Measurements from ENCODE around the gene LRRN4.
"Not testable (repeated sequence)": the region's sequence is repeated elsewhere in the genome, so short reads cannot be mapped to it uniquely, and the experiment has no call there.

The LRRN4 gene

DNA sequence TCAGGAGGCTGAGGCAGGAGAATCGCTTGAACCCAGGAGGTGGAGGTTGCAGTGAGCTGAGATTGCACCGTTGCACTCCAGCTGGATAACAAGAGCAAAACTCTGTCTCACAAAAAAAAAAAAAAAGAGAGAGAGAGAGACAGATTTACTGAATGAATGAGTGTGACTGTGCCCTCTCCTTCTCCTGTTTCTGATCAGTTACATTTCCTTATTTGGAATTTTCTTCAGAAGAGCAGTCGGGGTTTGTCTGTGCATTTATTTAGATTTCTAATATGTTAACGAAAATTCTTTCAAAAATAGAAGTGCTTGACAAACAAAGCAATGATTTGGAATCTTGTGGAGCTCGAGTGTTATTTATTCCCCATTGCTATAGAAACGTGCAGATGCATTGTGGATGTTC is 6.4 kb upstream of the LRRN4 start:
- DNase-seq, result no peak

DNA sequence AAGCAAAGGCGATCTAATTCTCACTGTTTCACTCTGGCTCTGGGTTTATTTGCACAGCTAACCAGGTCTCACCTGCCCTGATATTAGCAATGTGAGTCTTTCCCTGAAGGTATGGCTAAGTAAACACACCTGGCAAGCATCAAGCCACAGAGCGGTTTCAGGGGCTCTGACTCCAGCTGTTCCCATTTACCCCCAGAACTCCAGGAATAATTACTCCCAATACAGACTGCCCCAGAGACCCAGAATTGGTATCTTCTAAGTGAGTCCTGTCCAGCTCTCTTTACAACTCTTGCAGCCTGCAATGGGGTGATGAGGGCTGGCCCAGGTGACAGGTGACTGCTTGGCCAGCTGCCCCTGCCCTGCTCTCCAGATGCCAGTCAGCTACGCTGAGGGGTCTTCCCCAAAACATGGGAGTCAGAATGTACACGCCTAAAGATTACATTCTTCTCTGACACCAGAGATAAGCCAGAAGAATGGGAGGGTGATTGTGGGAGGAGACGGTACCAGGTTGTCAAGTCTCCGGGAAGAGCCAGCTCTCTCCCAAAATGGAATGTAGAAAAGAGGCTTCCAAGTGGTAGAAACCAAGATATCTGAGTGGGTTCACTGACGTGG is 4.9 kb upstream of the LRRN4 start:
- DNase-seq, result no peak

GRCh38 chr20:6057691-6058090 is 3.8 kb upstream of the LRRN4 start:
- DNase-seq, result no peak

DNA sequence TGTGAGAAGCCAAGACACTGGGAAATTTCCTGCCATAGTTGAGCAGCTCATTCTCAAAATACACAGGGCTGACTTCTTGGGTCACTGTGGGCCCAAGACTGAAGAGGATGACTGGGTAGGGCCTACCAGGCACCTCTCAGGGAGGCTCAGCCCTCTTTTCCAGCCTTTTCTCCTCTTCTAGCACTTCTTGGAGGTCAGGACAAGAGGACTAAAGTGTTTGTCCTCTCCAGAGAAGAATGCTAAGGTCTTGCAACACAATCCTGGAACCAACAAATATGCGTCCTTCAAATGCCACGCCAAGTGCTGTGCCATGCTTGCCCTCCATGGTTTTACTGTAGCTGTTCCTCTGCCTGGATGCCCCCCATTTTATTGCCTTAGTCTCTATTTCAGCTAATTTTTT is 3.3 kb upstream of the LRRN4 start:
- no peak for DNase-seq

DNA sequence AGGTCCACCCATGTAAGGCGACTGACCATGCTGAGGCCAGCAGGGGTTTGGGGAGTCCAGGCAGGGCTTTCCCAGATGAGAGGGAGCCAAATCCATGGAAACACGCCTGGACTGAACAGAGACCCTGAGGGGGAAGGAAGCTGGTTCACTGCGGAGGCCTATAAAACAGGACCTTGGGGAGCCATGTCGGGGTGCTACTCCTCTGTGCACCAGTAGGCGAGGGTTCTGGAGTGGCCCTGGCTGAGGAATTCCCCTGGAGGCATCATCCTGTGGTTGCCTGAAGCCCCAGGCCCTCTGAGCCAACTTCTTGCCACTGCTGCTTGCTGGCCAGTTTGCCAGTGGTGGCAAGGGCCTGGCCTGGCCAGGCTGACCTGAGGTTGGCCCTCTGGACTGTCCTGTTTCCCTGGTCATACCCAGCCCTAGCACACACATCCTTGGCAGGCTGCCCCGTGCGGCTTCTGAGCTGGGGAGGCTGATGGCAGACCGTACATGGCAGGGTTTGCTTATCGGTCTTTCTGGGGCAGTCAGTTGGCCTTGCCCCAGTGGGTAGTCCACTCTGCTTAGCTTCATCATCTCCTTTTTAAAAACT is 2.2 kb upstream of the LRRN4 start:
- no peak for DNase-seq

- no peak for DNase-seq
Observed at GRCh38 chr20:6055161-6055783, 1.4 kb upstream of the LRRN4 start.

DNA sequence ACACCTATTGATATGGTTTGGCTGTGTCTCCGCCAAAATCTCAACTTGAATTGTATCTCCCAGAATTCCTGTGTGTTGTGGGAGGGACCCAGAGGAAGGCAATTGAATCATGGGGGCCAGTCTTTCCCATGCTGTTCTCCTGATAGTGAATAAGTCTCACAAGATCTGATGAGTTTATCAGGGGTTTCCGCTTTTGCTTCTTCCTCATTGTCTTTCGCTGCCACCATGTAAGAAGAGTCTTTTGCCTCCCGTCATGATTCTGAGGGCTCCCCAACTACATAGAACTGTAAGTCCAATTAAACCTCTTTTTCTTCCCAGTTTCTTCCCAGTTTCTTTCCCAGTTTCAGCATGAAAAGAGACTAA is 810 bp upstream of the LRRN4 start:
- DNase-seq, result not testable (repeated sequence)

GRCh38 chr20:6053064-6053775 is 640 bp downstream of the LRRN4 start:
- no peak for DNase-seq

GRCh38 chr20:6051505-6051904 is 2.4 kb downstream of the LRRN4 start:
- DNase-seq, result no peak

DNA sequence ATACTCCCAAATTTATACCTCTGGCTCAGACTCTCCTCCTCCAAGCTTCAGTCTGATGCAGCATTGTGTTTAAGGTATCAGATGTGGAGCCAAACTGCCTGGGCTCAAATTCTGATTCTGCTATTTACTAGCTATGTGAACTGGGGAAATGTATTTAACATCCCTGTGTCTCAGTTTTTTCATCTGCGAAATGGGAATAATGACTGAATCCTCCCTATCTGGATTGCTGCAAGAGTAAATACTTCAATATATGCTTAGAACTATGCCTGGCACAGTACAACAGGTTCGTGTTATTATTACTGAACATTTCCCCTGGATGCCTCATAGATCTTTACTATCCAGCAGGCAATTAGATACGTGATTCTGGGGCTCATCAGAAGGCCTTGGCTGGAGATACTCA is 5.5 kb downstream of the LRRN4 start:
- no peak for DNase-seq

DNA sequence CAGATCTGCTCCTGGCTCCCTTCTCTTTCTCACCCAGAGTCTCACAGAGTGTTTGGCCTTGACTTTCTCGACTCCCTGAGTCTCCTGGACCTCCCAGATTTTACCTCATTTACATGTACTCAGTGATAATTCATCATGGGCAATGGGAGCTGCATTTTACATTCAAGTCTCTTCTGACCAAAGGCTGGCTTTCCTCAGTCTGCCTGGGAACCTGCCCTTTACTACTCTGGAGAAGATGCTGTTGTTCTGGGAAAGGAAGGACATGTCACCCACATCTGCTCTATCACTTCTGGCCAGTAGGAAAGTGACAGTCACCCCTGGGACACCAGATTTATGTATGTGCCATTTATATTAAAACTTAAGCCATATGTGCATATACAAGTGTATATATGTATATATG is 7.4 kb downstream of the LRRN4 start:
- DNase-seq, result no peak

GRCh38 chr20:6045566-6045965 is 8.3 kb downstream of the LRRN4 start:
- no peak for DNase-seq

GRCh38 chr20:6044115-6044514 is 9.7 kb downstream of the LRRN4 start:
- DNase-seq, result no peak

DNA sequence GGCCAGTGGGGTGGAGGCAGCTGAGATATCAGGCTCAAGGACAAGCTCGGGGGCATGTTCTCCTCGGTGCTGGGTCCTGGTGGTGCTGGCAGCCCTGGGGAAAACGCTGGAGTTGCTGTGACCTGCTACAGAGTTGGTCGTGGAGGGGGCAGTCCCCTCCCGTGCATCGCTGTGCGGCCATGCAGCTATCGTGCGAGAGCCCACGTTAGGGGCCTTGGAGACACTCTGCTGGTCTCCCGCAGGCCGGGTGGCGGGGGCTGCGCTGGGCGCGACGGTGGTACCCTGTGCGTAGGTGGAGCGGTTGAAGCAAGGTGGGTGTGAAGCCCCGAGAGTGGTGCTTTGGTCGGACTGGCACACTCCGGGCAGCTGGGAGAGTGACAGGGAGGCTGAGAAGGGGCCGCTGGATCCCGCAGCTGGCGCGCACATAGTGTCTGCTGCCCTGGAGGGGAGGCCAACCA is 12.0 kb downstream of the LRRN4 start:
- DNase-seq, result no peak

GRCh38 chr20:6040958-6041807 is 12.7 kb downstream of the LRRN4 start:
- DNase-seq, result no peak

DNA sequence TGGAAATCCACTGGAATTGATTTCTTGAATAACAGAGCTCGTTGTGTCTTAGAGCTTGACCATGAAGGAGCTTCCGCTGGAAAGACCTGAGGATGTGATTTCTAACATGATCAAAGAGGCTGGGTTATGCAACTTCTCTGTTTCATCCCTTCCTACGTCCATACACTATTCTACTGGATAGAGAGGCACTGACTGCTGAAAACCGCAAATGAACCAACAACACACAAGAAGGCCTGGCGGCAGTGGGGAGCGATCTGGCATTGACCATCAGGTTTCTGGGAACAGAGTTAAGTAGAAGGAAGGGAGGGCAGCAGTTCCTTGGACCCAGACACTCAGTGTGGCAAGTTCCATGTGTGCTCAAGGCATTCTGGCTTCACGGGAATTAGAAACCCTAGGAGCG is 13.3 kb downstream of the LRRN4 start:
- DNase-seq, result no peak

- no peak for DNase-seq
Observed at GRCh38 chr20:6039766-6040165, 14.1 kb downstream of the LRRN4 start.

DNA sequence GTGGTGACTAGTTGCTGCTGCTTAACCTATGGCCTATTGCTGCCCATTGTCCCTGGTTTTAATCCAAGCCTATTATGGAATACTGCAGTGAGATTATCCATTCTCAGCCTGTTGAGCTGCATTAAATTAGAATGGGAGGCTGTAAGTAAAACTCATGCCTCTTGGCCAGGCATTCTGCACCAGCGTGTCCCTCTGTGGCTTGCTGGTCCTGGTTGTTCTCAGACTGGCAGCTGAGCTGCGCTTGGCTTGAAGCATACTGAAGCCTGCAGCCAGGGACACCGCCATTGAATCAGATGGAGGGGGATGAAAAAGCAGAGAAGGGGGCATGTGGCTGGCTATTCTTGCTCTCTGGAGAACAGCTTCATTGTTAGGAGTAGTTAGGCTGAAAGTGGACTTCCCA is 15.6 kb downstream of the LRRN4 start:
- peak in 21 of 56 donors; percentile 6 to 56 (median 24) for DNase-seq

- DNase-seq, result no peak
Observed at GRCh38 chr20:6037082-6037481, 16.8 kb downstream of the LRRN4 start.

DNA sequence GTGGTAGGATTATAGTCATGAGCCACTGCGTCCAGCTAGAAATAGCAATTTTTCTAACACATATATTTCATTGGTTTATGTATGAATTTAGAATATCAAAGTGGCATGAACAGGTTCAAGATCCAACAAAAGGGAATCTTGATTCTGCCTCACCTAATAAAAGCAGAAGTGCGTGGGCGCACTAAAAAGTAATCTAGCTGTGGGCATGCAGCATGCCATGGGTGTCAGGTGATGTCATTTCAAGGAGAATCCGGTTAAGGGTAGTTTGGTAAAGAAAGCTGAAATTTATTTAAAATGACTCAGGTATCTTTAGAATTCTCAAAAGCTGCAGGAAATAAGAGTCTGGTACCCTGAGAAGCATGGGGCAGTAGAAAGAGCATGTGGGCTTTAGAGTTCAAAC is 17.6 kb downstream of the LRRN4 start:
- DNase-seq, result no peak

- DNase-seq, result no peak
Observed at GRCh38 chr20:6034134-6034969, 19.5 kb downstream of the LRRN4 start.
